NAMALWA (cell line): ENCODE data around the gene AKT1.
"Not testable (repeated sequence)": the region's sequence is repeated elsewhere in the genome, so short reads cannot be mapped to it uniquely, and the experiment has no call there.

Experiments
- DNase-seq: peaks from one replicate; pipeline ENCODE4 v3.0.0-alpha.2; 2015; ENCODE audit warnings: low spot score

The AKT1 gene

DNA sequence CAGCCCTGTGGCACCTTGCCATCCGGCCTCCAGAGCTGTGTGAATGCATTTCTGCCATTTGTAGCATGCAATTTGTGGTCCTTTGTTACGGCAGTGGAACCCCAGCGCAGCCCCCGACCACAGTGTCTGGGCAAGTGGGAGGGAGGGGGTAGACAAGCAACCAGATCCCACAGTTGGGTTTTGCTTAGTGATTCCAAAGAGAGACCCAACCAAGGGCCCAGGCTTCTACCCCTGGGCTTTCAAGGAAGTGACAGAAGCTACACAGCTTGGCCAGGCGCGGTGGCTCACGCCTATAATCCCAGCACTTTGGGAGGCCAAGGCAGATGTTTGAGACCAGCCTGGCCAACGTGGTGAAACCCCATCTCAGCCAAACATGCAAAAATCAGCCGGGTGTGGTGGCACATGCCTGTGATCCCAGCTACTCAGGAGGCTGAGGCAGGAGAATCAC lies 23.2 kb upstream of the AKT1 start:
- DNase-seq, result no peak

GRCh38 chr14:104817930-104818713 lies 22.6 kb upstream of the AKT1 start:
- DNase-seq, result no peak

GRCh38 chr14:104816616-104816884 lies 21.0 kb upstream of the AKT1 start:
- no peak for DNase-seq

- not testable (repeated sequence) for DNase-seq
Measured at GRCh38 chr14:104814701-104815100, 19.2 kb upstream of the AKT1 start.

GRCh38 chr14:104813286-104813685 lies 17.7 kb upstream of the AKT1 start:
- DNase-seq, result no peak

- no peak for DNase-seq
Measured at GRCh38 chr14:104810316-104810715, 14.8 kb upstream of the AKT1 start.

DNA sequence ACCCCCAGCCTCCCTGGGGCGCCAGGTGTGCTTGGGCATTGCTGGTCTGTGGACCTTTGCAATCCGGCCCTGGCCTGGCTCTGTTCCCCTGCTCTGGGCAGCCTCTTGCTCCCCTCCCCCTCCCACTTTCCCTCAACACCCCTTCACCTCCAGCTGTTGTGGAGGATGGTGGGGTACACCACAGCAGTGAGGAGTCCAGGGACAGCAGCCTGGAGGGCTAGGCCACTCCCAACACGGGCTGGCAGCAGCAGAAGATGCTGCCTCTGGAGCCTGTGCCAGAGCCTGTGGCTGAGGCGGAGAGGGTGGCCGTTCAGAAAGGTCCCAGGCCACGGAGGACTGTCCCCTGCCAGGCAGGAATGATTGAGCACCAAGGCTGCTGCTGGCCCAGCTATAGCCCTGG lies 12.9 kb upstream of the AKT1 start:
- no peak for DNase-seq

DNA sequence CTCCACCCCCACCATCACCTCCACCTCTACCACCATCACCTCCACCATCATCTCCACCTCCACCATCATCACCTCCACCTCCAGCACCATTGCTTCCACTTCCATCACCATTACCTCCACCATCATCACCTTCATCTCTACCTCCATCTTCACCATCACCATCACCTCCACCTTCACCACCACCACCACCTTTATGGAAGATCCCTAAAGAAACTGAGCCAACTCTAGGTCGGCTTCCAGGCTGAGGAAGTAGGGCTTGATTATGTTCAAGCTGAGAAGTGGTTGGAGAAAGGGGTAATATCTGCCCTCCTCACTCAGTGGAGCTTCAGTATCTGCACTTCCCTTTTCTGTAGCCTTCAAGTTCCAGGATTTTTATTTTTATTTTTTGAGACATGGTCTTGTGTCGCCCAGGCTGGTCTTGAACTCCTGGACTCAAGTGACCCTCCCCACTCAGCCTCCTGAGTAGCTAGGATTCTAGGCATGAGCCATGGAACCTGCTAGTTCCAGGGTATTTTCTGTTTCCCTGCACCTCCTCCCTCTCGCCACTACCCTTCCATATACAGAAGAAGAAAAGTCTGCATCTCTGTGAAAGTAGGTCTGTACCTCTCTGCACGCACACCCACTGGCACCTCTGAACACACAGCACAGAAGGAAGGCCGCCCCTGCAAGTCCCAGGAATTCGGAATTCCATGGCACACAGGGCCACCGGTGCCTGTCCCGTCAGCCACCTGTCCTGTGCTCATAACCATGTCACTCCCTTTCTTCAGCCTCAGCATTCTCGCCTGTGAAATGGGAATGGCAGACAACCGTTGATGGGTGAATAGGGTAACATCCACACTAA lies 11.3 kb upstream of the AKT1 start:
- DNase-seq, result no peak

- no peak for DNase-seq
Measured at GRCh38 chr14:104805941-104806624, 10.5 kb upstream of the AKT1 start.

DNA sequence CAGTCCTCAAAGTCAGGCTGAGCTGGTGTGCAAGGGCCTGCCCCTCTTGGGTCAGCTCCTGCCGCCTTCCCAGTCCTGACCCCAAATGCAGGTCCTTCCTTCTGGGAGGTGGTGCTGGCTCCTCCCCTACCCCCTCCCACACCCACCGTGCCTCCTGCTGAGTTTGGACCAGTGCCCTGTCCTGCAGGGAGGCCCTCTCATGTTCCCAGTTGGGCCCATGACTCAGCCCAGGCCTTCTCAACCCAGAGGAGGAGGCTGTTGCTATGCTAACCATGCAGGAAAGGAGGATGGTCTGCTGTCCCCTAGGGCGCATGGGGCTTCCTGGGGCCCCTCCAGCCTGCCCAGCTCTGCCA lies 9.8 kb upstream of the AKT1 start:
- DNase-seq, result no peak

DNA sequence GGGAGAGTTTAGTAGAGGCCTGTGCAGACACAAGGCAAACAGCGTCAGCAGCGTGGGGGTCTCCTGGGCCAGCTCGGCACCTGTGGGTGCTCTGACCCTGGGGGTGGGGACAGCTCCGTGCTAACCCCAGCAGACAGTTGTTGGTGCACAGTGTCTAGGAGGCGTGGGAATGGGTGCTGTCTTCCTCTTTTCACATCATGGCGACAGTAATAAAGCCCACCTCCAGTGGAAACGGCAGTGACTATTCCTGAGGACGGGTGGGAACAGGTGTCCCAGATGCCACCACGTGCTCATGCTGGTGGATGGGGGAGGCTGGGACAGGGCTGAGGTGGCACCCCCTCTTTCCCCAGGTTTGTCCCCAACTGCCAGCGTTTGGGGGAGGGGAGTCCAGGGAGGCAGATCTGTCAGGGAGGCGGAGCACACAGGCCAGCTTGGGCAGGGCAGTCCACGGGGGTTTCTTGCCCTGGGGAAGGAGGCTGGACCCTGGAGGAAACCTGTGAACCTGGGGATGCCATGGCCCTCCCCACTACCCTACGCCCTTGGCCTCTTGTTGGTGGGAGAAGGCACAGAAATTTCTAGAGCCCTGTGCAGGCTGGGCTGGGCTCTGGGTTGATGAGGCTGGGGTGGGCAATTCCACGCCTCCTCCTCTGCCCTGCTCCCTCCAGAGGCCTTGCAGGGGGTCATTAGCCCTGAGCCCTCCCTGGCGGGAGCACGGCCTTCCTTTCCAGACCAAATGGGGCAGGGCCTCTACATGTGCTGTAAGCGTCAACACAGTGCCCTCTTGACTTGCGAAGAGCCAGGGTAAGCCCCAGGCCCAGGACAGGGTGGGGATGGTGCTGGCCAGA lies 9.2 kb upstream of the AKT1 start:
- no peak for DNase-seq

- no peak for DNase-seq
Measured at GRCh38 chr14:104803912-104804410, 8.4 kb upstream of the AKT1 start.

DNA sequence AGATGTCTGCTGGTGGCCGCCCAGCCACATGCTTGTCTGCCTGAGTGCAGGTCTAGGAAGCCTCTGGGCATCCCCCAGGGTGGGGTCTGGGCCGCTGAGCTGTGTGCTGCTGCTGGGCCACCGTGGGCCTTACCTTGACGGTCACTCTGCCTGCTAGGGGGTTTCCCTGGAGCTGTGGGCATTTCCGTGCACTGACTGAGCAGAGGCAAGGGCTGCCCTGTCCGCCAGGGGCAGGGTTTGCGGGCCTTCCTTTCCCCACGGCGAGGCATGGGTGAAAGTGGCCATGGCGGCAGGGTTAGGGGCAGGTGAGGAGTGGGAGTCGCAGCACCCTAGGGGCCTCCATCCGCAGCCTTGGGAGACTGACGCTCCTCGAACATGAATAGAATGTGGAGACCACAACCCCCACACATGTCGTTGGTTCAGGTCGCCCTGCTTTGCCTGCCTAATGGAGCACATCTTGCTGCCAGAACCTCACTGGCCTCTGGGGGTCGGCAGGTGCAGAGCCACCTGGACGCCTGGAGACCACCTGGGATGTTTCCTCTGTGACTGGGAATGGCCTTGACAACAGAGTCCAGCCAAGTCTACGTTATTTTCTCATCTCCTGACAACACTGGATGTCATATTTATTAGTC lies 7.8 kb upstream of the AKT1 start:
- no peak for DNase-seq

DNA sequence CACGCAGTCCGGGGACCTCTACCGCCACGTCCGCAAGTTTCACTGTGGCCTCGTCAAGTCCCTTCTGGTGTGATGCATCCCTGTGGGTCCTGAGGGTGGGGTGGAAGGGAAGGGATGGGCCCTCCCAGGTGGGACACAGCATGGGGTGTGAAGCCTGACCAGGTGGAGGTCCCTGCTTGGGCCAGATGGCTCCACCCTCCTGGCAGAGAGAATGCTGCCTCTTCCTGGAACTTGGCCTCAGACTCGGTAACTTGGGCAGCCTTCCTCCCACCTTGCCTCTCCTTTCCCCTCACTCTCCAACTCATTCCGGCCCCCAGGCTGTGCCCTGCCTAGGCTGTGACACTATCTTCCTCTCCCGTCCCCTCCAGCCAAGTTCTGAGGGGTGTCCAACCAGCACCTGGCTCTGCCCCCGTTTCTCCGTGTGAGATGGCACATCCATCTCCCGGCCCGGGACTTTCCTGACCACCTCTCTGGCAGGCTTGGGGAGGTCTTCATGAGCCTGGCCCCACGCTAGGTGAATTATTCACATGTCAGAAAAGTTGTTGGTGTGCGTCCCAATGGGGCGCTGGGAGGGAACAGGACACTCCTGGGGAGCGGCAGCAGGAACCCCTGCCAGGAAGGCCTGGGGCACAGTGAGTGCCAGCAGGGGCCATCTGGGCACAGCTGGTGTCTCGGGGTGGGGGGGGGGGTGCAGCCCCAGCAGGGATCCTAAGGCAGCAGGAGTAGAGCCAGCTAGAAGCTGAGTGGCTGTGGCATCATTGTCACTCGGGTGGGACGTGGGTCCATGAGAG lies 7.0 kb upstream of the AKT1 start:
- no peak for DNase-seq

GRCh38 chr14:104801520-104802393 lies 6.2 kb upstream of the AKT1 start:
- no peak for DNase-seq

GRCh38 chr14:104800771-104801519 lies 5.4 kb upstream of the AKT1 start, which contains the start of gene ZBTB42:
Gene ZBTB42, plus strand, starts transcription at chr14:104801101. Its CDS starts 97 bp downstream, at chr14:104801198.
- no peak for DNase-seq

DNA sequence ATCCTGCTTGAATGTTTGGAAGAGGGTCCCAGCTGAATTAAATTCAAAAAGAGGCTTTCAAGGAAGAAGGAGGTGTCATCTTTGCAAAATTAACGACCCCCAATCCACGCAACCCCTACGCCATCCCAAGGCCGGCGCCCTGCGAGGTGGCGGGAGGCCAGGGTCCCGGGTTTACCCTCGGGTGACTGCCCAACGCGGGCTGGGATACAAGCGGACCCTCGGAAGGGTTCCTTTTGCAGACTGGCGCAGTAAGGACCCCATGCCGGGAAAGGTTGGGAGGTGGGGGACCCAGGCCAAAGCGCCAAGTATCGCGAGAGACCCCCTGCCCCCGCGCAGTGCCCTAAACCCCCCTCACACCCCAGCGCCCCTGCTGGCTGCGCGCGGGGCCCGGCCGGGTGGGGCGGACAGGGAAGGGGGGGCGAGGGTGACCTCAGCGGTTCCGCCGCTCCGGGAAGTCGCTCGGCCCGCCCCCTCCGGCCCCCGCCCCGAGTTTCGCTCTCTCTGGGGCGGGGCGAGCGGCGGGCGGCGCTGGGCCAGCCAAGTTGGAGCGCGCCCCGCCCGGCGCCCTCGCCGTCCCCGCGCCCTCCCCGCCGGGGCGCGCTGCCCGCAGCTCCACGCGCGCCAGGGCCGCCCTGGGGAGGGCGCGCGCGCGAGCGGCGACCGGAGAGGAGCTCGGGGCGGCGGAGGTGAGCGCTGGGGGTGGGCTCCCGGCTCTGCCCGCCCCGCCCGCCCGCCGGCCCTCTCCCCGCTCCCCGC lies 4.6 kb upstream of the AKT1 start:
- DNase-seq, result no peak
